Placental pericyte (primary cell): ENCODE results near the gene KIAA1328. TPM values are rescaled to one million over a fixed set of nuclear protein-coding genes. Genes with fewer than 3 reads are reported as not detected.

Experiments
- total RNA-seq: library from RNA; depleted of rRNA; stranded (reverse); fragments of >200 nt; gene quantifications from 2 replicates; pipeline ENCODE4 v1.2.3, GENCODE V29; 2012

The KIAA1328 gene
- 3.3 and 7.9 TPM in 2 replicates for total RNA-seq

DNA sequence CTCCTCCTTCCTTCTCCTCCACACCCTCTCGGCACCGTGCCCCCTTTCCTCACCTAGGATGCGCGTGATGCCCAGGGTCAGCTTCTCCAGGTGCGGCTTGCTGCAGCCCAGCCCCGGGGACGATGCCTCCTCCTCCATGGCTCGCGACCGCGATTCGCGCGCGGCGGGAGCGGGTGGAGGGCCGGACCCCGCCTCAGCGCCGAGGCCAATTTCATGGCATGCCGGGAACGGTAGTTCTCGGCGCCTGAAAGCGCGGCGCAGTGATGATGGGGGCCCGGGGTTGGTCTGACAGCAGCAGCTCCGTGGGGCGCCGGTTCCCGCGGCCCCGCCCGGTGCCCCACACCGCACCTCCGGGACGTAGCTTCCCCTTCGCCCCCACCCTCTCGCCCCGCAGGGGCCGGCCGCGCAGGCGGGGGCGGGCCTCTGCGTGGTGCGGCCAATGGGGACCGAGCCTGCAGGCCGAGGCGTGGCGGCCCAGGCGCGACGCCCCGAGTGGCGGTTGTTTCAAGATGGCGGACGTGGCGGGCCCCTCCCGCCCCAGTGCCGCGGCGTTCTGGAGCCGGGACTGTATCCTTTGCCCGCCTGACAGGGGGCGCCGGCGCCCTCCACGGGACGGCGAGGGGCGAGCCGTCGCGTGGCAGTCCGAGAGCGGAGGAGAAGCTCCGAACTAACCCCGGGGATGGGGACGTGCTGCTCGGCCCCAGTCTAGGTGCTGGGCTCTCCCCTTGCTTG is at the start of gene KIAA1328, which contains the start of gene TPGS2:
TSS of gene KIAA1328 (plus strand) at position 498 of the 732 bp plus-strand sequence. CDS start at position 510, 12 bp downstream.
TSS of gene TPGS2 (minus strand) at position 373 of the 732 bp plus-strand sequence. CDS start at position 138, 235 bp downstream.

Other genes with a start within 250 kb of the KIAA1328 start
- gene TPGS2, start 125 bp upstream of the KIAA1328 start, total RNA-seq = 108 and 129 TPM in 2 replicates